H1 (cell line): ENCODE measurements around the gene CYP27C1. TPM values are rescaled to one million over a fixed set of nuclear protein-coding genes. Genes with fewer than 3 reads are reported as not detected.

Experiments
- CBX5 ChIP-seq: fragments of 300-800, 300-1000 bp; sonication (generic); IDR thresholded peaks from 2 replicates; pipeline ENCODE4 v1.7.1; 2016; ENCODE audit warnings: antibody characterized with exemption, low read length, low read depth
- CHD1 ChIP-seq: IDR thresholded peaks from 2 replicates; pipeline ENCODE4 v1.6.1; 2012; ENCODE audit warnings: low read depth, low read length, improper control_type of control experiment
- KDM1A ChIP-seq: fragments of 200-600, 300-600 bp; sonication (generic); IDR thresholded peaks from 2 replicates; pipeline ENCODE4 v1.7.1; 2016; ENCODE audit warnings: mild to moderate bottlenecking, low read length, borderline replicate concordance
- RAD21 ChIP-seq, 2 experiments: IDR thresholded peaks in 1 of 2; conservative IDR thresholded peaks in 1 of 2; 2 replicates each; pipeline ENCODE4 v1.6.1; 2011; ENCODE audit warnings: low read depth in 2 of 2, low read length in 2 of 2, improper control_type of control experiment in 1 of 2, inconsistent platforms in 1 of 2, mild to moderate bottlenecking in 1 of 2, moderate library complexity in 1 of 2
- RBBP5 ChIP-seq: IDR thresholded peaks from 2 replicates; pipeline ENCODE4 v1.7.1; 2012; ENCODE audit warnings: low read depth, mild to moderate bottlenecking, inconsistent platforms, low read length, moderate library complexity, borderline replicate concordance
- SP4 ChIP-seq: IDR thresholded peaks from 2 replicates; pipeline ENCODE4 v1.6.1; 2012; ENCODE audit warnings: low read length, inconsistent platforms
- TAF7 ChIP-seq: optimal IDR thresholded peaks from 2 replicates; pipeline ENCODE3; 2011; ENCODE audit warnings: low read depth, mild to moderate bottlenecking, inconsistent platforms, low read length, moderate library complexity, borderline replicate concordance
- polyA plus RNA-seq, 7 experiments: library from polyadenylated mRNA; depleted of rRNA in 3 of 7; stranded (reverse) in 5 of 7; unstranded in 2 of 7; fragments of >200 nt in 5 of 7; fragments of 200-250 nt in 2 of 7; gene quantifications; 1 replicate in 5 of 7; 2 replicates in 1 of 7; 4 replicates in 1 of 7; pipeline versions ENCODE4 v1.2.1 to v1.2.3, GENCODE V29; 2011 to 2013; ENCODE audit warnings: missing spikeins in 2 of 7, mixed read lengths in 2 of 7
- total RNA-seq: library from RNA; stranded (reverse); fragmentation: NEBNext Ultra II Directional; extraction: Animal tissue kit (Norgen Biotek cat#: 25700); gene quantifications from 2 replicates; pipeline ENCODE4 v1.2.1, GENCODE V29; 2021

CYP27C1 gene
- total and polyA plus RNA-seq, 2 of the 8 experiments (the other 6 are each of a cell fraction or from before 2014, with no cell fraction given), result 1.3 to 3.2 TPM

GRCh38 chr2:127162261-127163089, 57.6 kb downstream of the CYP27C1 start (continued):
- TF ChIP-seq RBBP5, result no peak
- TF ChIP-seq KDM1A, result no peak
- TF ChIP-seq RAD21 (IDR thresholded peaks at IDR 0.05 in 1 of 2, conservative IDR thresholded peaks at IDR 0.05 in 1 of 2; ENCODE audit: low read depth in 2 of 2, low read length in 2 of 2), result no peak
- TF ChIP-seq CHD1, result no peak
- TF ChIP-seq SP4, result no peak
- no peak for TF ChIP-seq CBX5
- TF ChIP-seq TAF7, result no peak
- TF ChIP-seq, all 59 proteins: peak for 0
